Peyer's patch (tissue), 4 donors: ENCODE results near the gene FGF1. TPM values are rescaled to one million over a fixed set of nuclear protein-coding genes. Genes with fewer than 3 reads are reported as not detected.

Experiments
- DNase-seq, 3 donors: peaks; one replicate each; pipeline ENCODE4 v3.0.0-alpha.2; 2017 to 2019
- H3K27ac ChIP-seq, 4 donors: fragments of 200-600 bp; sonication (generic); one replicate each; pipeline ENCODE4 v1.5.1; 2016 to 2019
- H3K27me3 ChIP-seq, 2 donors: fragments of 200-600 bp; sonication (generic); one replicate each; pipeline ENCODE4 v1.5.1; 2019
- H3K36me3 ChIP-seq, 3 donors: fragments of 200-600 bp; sonication (generic); one replicate each; pipeline ENCODE4 v1.5.1; 2016 to 2019
- H3K4me1 ChIP-seq, 4 donors: fragments of 200-600 bp; sonication (generic); one replicate each; pipeline ENCODE4 v1.5.1; 2016 to 2019
- H3K4me3 ChIP-seq, 4 donors: fragments of 200-600 bp; sonication (generic); 1 replicate in 3 of 4; 2 replicates in 1 of 4; pipeline ENCODE4 v1.5.1; 2016 to 2019; ENCODE audit warnings: mild to moderate bottlenecking in 1 of 4
- H3K9me3 ChIP-seq, 4 donors: fragments of 200-600 bp; sonication (generic); one replicate each; pipeline ENCODE4 v1.5.1; 2016 to 2019; ENCODE audit warnings: mild to moderate bottlenecking in 1 of 4
- POLR2A ChIP-seq, 2 donors: fragments of 450-650 bp; IDR thresholded peaks; one replicate each; pipeline ENCODE4 v1.5.1; 2017; ENCODE audit warnings: antibody characterized with exemption in 2 of 2, mild to moderate bottlenecking in 2 of 2, moderate library complexity in 2 of 2
- total RNA-seq, 4 donors: library from RNA; depleted of rRNA; stranded (reverse); fragments of >200 nt; gene quantifications; one replicate each; pipeline ENCODE4 v1.1.0, GENCODE V29; 2016
- TF ChIP-seq, protein P1 (sequence below), 6 experiments: fragments of 450-650 bp in 4 of 6; fragments of 200-600 bp in 2 of 6; sonication (generic) in 1 of 6; IDR thresholded peaks; one replicate each; pipeline ENCODE4 v1.5.1; 2017 to 2019; ENCODE audit warnings: antibody characterized with exemption in 6 of 6, mild to moderate bottlenecking in 3 of 6, moderate library complexity in 1 of 6

Gene FGF1
- total RNA-seq, 4 donors from 2014 or later = not detected

DNA sequence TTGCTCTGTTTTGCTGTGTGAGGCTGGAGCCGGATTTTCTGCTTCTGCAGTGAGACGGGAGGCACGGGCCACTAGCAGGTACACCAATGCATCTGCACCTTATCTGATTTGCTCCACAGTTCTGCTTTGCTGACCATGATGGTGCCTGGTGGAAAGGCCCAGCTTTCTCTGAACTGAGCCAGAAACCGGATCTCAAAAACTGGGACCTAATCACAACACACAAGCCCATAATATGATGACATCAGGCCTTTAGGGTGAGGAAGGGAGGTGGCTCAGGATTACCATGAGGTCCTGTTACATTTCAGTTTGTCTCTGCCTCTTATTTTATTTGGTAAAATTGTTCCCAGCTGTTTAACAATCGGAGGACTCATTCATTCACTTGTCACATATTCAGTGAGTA lies 49.8 kb downstream of the FGF1 start:
- TF ChIP-seq, protein P1, sequence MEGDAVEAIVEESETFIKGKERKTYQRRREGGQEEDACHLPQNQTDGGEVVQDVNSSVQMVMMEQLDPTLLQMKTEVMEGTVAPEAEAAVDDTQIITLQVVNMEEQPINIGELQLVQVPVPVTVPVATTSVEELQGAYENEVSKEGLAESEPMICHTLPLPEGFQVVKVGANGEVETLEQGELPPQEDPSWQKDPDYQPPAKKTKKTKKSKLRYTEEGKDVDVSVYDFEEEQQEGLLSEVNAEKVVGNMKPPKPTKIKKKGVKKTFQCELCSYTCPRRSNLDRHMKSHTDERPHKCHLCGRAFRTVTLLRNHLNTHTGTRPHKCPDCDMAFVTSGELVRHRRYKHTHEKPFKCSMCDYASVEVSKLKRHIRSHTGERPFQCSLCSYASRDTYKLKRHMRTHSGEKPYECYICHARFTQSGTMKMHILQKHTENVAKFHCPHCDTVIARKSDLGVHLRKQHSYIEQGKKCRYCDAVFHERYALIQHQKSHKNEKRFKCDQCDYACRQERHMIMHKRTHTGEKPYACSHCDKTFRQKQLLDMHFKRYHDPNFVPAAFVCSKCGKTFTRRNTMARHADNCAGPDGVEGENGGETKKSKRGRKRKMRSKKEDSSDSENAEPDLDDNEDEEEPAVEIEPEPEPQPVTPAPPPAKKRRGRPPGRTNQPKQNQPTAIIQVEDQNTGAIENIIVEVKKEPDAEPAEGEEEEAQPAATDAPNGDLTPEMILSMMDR (IDR thresholded peaks at IDR 0.05) = no peak
- TF ChIP-seq POLR2A (IDR thresholded peaks at IDR 0.05) = no peak
- H3K4me1 ChIP-seq = no peaks in the 10 kb centered on the region
- H3K27me3 ChIP-seq = no peaks in the 10 kb centered on the region
- no peaks in the 10 kb centered on the region for H3K9me3 ChIP-seq
- DNase-seq = no peak
- H3K36me3 ChIP-seq = no peaks in the 10 kb centered on the region
- H3K27ac ChIP-seq = no peak overlapping the region
- no peak overlapping the region for H3K4me3 ChIP-seq

DNA sequence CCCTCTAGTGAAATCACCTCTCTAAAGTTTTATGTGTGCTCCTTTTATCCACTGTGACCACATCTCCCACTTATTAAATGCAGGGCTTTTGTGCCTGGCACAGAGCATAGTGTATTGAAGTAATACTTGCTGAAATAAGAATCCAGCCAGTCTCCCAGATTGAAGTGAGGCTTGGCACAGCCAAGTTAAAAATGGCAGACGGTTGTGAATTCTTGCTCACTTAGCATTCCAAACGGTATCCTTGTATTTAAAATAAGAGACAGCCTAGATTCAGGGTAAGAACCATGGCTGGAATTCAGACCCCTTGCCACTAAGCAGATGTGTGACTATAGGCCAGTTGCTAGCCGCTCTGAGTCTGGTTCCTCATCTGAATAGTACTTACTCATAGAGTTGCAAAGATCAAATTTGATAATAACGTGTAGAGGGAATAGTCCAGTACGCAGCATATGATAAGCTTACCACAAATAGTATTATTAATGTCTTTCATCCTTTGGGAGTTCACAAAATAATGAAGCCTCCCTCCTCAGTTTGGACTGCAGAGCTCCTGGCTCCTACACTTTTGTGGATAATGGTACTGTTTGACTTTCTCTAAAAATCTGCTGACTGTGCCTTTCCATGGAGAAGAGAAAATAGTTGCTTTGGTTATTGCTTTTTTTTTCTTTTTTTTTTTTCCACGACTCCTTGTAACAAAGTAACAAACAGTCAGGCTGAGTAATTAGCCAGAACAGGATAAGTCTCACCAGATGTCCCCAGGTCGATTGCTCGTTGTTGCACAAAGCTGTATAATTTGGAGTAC lies 51.5 kb downstream of the FGF1 start:
- DNase-seq = no peak
- Histone ChIP-seq H3K9me3 (no peaks in the 10 kb centered on the region), H3K4me3 (no peak overlapping the region), H3K36me3 (no peaks in the 10 kb centered on the region), H3K27me3 (no peaks in the 10 kb centered on the region), H3K27ac (no peak overlapping the region), H3K4me1 (no peaks in the 10 kb centered on the region)
- no peak for TF ChIP-seq POLR2A (IDR thresholded peaks at IDR 0.05)
- TF ChIP-seq, protein P1 (IDR thresholded peaks at IDR 0.05) = no peak

DNA sequence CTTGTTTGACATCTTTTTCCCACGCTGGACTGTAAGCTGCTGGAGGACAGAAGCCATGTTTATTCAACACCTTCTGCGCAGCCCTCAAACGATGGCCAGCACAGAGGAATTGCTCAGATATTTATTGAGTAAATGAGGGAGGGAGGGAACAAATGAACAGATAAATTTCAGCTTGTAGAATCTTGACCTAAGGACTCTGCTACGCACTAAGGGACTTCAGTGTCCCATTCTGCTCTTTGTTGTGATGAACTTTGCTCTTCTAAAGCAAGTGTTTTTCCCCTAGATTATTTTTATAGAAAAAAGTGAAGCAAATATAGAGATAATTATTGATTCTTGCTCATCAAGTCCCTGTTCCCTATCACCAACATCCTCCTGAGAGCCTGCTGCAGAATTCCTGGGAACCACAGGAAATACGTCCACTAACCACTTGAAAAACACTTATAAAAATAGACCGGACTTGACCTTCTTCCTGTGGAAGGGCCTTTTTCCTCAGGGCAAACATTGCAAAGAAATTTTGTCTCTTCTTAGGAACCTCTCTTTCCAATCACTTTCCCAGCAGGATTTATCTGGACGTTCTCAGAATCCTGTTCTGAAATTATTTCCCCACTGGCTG lies 54.9 kb downstream of the FGF1 start:
- H3K4me3 ChIP-seq = no peak overlapping the region
- no peak for TF ChIP-seq POLR2A (IDR thresholded peaks at IDR 0.05)
- TF ChIP-seq, protein P1 (IDR thresholded peaks at IDR 0.05) = no peak
- no peaks in the 10 kb centered on the region for H3K36me3 ChIP-seq
- no peaks in the 10 kb centered on the region for H3K9me3 ChIP-seq
- no peaks in the 10 kb centered on the region for H3K4me1 ChIP-seq
- no peak for DNase-seq
- H3K27me3 ChIP-seq = no peaks in the 10 kb centered on the region
- no peak overlapping the region for H3K27ac ChIP-seq

DNA sequence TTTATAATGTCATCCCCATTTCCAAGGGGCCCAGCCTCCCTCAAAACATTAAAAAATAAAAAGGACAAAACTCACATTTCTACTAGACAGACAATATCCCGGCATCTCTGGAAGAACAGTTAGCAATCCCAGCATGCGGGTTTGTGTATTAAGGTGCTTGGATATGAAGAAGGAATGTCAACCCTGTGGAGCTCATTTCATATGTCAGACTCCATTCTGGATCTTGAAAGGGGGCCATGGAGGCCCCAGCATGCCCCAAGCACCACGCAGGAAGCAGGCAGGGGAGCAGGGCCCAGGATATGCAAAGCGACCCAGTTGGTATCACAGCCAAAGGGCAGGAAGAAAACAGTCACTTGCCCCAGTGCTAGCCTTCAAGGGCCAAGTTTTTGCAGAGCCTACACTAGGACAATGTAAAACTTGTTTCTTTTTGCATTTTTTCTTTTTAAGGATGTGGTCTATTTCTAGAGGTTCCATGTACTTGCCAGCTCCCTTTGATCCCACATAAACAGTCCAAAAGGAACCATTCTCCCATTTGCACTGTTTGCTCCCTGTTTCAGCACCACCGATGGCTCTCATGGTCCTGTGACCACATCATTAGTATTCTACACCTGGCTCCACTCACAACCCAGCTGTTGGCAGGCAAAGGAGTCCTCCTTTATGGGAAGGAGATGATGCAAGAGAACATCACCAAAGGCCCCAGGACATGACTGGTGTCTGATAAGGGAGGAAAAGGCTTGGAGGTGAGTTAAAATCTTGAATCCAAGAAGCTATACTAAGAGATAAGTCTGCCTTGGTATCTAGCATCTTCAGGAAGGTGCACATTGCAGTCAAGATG lies 58.3 kb downstream of the FGF1 start:
- H3K9me3 ChIP-seq = no peaks in the 10 kb centered on the region
- no peaks in the 10 kb centered on the region for H3K36me3 ChIP-seq
- no peak overlapping the region for H3K27ac ChIP-seq
- no peak overlapping the region for H3K4me3 ChIP-seq
- TF ChIP-seq, protein P1 (IDR thresholded peaks at IDR 0.05) = no peak
- TF ChIP-seq POLR2A (IDR thresholded peaks at IDR 0.05) = no peak
- H3K27me3 ChIP-seq = no peaks in the 10 kb centered on the region
- DNase-seq = no peak
- peaks cover 0 to 5% (median 0%) of the 10 kb centered on the region in 4 donors for H3K4me1 ChIP-seq

DNA sequence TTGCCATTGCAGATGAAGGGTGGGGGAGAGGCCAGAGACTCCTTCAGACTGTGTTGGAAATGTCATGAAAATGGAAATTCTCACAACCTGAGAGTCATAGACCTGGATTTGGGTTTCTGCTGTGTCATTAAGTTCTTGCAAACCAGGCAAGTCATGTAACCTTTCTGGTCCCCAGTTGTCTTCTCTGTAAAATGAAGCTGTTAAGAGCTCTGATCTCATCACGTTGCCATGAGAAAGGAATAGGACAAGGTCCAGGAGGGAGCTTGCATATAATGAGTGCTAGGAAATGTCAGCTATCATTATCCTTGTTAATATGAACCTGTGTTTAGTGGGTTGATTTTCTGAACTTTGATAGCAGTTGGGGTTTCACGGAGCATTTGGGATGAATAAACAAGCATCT lies 59.1 kb downstream of the FGF1 start:
- H3K4me1 ChIP-seq = peaks cover 0 to 5% (median 0%) of the 10 kb centered on the region in 4 donors
- DNase-seq = no peak
- H3K27ac ChIP-seq = no peak overlapping the region
- no peaks in the 10 kb centered on the region for H3K36me3 ChIP-seq
- H3K4me3 ChIP-seq = no peak overlapping the region
- H3K9me3 ChIP-seq = no peaks in the 10 kb centered on the region
- no peaks in the 10 kb centered on the region for H3K27me3 ChIP-seq
- TF ChIP-seq, protein P1 (IDR thresholded peaks at IDR 0.05) = no peak
- TF ChIP-seq POLR2A (IDR thresholded peaks at IDR 0.05) = no peak
